GM18907 (cell line): ENCODE data around the gene ATRAID.

Experiments
- ATAC-seq: cut with Tn5 transposase; IDR thresholded peaks from one replicate; pipeline ENCODE4 v1.9.1; 2021; ENCODE audit warnings: mild to moderate bottlenecking, moderate library complexity; ENCODE audit not compliant: unreplicated experiment

Gene ATRAID

DNA sequence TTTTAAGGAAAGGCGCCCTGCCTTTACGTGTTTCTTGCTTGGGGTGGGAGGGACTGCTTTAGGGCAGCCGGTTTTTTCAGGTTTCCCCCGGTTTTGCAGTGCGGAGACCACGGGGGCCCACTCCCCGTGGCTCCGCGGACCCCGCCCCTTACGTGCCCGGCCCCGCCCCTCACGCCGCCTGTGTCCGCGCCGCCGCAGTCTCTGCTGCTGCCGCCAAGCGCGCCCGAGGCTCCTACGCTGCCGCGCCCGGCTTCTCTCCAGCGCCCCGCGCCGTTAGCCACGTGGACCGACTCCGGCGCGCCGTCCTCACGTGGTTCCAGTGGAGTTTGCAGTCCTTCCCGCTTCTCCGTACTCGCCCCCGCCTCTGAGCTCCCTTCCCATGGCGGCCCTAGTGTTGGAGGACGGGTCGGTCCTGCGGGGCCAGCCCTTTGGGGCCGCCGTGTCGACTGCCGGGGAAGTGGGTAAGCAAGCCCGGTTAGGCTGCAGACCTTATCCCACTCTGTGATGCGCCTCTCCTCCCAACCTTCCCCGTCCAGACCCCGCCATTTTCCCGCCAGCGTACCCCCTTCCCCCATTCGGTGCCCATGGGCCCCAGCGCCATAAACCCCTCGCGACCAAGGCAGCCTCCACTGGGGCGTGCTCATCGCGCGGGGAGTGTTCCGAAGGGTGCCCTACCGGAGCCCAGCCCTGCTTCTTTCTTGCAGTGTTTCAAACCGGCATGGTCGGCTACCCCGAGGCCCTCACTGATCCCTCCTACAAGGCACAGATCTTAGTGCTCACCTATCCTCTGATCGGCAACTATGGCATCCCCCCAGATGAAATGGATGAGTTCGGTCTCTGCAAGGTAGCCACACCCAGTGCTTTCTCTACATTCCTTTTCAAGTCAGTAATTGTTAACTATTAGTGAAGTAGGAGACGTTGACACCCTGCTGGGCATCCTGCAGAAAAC lies 5.6 kb downstream of the ATRAID start, which contains the start of gene CAD:
TSS of gene CAD (plus strand) at position 197 of the 949 bp plus-strand sequence. CDS start at position 380, 183 bp downstream.
- ATAC-seq, result peak; percentile 75

GRCh38 chr2:27218614-27219013 lies 6.8 kb downstream of the ATRAID start:
- ATAC-seq, result no peak

DNA sequence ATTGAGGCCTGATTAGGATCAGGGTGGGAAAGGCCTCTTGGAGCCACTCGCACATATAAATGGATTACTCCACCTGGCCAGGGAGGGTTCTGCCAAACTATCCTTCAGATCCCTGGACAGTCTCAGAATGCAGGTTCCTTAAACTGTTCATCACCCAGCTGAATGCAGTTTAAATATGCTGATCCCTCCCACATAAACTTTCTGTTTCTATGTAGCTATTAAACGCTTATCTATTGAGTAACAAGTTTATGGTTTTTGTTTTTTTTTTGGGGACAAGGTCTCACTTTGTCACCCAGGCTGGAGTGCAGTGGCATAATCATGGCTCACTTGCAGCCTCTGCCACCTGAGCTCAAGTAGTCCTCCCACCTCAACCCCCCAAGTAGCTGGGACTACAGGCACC lies 7.2 kb downstream of the ATRAID start:
- no peak for ATAC-seq

GRCh38 chr2:27220091-27220490 lies 8.2 kb downstream of the ATRAID start:
- ATAC-seq, result no peak

GRCh38 chr2:27221166-27221565 lies 9.3 kb downstream of the ATRAID start:
- ATAC-seq, result no peak

- no peak for ATAC-seq
These were observed 10.6 kb downstream of the ATRAID start for GRCh38 chr2:27222407-27222806.

- no peak for ATAC-seq
These were observed 11.6 kb downstream of the ATRAID start for GRCh38 chr2:27223416-27223815.

GRCh38 chr2:27225526-27225925 lies 13.7 kb downstream of the ATRAID start:
- ATAC-seq, result no peak

DNA sequence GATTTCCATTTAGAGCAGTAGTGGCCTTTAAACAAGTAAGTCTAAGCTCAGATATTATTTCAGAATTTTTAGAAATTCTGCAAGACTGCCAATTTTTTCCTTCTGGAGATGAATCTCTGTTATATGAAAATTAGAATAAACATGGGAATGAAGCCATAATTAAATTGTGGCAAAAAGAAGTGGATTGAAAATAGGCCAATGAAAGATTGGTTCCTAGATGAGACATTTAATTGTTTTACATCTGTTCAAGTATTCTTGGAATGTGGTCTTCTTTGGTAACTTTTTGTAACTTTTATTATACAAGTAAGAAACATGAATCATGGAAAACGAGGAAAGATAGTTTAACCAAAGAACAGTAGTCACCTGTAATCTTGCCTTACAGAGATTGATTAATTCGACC lies 15.7 kb downstream of the ATRAID start:
- ATAC-seq, result no peak

DNA sequence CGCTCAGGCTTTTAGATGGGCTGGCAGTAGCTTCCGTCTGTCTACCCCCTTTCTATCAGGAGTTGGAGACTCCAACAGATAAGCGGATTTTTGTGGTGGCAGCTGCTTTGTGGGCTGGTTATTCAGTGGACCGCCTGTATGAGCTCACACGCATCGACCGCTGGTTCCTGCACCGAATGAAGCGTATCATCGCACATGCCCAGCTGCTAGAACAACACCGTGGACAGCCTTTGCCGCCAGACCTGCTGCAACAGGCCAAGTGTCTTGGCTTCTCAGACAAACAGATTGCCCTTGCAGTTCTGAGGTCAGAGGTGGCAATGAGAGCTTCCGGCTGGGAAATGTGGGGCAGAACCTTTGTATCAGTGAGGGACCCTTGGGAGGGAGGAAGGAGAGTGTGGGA lies 20.1 kb downstream of the ATRAID start:
- no peak for ATAC-seq

GRCh38 chr2:27233341-27233740 lies 21.5 kb downstream of the ATRAID start:
- ATAC-seq, result no peak

DNA sequence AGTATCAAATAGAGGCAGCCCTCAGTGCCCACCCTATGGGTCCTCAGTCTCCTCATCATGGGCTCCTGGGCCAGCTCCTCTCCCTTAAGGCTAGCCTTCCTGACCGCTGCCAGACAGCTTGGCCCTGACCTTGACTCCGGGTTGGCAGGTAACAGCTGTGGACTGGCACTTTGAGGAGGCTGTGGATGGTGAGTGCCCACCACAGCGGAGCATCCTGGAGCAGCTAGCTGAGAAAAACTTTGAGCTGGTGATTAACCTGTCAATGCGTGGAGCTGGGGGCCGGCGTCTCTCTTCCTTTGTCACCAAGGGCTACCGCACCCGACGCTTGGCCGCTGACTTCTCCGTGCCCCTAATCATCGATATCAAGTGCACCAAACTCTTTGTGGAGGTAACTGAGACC lies 24.3 kb downstream of the ATRAID start:
- ATAC-seq, result no peak

DNA sequence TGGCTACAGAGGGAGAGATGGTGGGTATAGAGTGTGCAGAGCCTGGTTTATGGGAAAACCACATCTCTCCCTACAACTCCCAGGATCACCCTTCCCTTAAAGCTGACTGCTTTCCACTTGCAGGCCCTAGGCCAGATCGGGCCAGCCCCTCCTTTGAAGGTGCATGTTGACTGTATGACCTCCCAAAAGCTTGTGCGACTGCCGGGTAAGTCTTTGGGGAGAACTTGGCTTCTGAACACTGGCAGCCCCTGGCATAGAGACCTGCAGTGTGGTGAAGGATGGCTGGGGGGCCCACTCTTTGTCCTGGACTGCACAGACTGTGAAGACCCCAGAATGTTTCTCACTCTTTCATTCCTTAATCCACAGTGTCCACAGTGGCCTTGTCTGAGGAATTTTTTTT lies 24.8 kb downstream of the ATRAID start:
- no peak for ATAC-seq

DNA sequence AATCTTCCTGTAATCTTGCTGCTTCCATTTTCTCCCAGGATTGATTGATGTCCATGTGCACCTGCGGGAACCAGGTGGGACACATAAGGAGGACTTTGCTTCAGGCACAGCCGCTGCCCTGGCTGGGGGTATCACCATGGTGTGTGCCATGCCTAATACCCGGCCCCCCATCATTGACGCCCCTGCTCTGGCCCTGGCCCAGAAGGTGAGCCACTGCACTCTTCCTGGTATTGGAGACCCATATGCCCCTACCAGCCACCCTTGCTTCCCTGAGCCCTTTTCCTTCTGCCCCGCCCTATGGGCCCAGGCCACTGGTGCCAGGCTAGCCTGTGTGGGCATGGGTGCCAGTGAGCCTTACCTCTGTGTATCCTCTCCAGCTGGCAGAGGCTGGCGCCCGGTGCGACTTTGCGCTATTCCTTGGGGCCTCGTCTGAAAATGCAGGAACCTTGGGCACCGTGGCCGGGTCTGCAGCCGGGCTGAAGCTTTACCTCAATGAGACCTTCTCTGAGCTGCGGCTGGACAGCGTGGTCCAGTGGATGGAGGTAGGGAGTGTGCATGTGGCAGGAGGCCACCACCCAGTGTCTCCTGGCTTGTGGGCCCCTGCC lies 25.6 kb downstream of the ATRAID start:
- ATAC-seq, result no peak

GRCh38 chr2:27238976-27239375 lies 27.1 kb downstream of the ATRAID start:
- ATAC-seq, result no peak

DNA sequence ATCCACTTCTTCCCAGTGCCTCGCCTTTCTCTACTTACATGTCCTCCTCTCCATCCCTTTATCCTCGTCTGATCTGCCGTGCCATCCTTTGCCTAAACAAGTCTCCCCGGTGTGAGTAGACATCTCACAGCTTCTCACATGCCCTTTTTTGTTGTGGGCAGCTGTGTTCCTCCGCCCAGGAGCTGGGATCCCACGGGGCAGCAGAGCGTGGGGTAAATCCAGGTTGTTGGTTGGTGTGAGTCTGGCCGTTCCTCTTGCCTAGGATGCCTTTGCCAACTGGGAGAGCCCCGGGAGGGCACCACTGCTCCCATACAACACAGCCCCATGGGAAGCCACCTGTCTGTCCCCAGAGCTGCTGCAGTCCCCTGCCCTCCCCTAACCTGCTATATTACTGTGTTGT lies 28.6 kb downstream of the ATRAID start:
- no peak for ATAC-seq

DNA sequence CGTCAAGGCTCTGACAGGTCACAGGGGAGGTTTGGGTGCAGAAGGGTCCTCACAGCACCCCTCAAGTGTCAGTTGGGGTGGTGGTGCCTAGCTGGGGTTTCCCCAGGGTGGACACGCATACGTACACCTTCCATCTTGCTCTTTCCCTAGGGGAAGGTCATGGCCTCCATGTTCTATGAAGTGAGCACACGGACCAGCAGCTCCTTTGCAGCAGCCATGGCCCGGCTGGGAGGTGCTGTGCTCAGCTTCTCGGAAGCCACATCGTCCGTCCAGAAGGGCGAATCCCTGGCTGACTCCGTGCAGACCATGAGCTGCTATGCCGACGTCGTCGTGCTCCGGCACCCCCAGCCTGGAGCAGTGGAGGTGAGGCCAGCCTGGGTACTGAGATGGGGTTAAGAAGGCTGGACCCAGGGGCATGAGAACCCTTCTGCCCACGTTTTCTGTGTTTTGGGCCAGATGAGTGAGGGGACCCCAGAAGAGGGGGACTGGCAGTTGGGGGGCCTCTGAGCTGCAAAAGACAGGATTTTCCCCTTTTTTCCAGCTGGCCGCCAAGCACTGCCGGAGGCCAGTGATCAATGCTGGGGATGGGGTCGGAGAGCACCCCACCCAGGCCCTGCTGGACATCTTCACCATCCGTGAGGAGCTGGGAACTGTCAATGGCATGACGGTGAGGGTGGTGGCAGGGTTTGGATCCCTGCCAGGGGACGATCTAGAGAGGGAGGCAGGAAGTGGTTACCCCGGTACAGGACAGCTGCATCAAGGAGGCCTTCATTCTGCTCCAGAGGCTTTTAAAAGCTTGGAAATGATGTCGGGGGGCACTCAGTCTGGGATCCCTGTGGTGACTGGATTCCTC lies 30.1 kb downstream of the ATRAID start:
- no peak for ATAC-seq

DNA sequence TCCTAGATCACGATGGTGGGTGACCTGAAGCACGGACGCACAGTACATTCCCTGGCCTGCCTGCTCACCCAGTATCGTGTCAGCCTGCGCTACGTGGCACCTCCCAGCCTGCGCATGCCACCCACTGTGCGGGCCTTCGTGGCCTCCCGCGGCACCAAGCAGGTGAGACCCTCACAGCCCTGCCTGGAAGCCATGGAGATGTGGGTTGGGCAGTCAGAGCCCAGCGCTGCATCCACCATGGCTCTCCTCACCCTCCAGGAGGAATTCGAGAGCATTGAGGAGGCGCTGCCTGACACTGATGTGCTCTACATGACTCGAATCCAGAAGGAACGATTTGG lies 30.7 kb downstream of the ATRAID start:
- ATAC-seq, result no peak

- no peak for ATAC-seq
These were observed 31.7 kb downstream of the ATRAID start for GRCh38 chr2:27243391-27244130.

GRCh38 chr2:27245116-27245515 lies 33.3 kb downstream of the ATRAID start:
- no peak for ATAC-seq

GRCh38 chr2:27245626-27246025 lies 33.8 kb downstream of the ATRAID start:
- no peak for ATAC-seq
